HG03196 (cell line): ENCODE data around the gene SLC28A3.

ENCODE experiments used
- ATAC-seq: cut with Tn5 transposase; IDR thresholded peaks from one replicate; pipeline ENCODE4 v1.9.1; 2021; ENCODE audit not compliant: unreplicated experiment

SLC28A3 gene

GRCh38 chr9:84300271-84300670 lies 40.3 kb downstream of the SLC28A3 start:
- no peak for ATAC-seq

- no peak for ATAC-seq
Measured at GRCh38 chr9:84297162-84297821, 43.3 kb downstream of the SLC28A3 start.

- peak; percentile 63 for ATAC-seq
Measured at GRCh38 chr9:84296146-84296843, 44.3 kb downstream of the SLC28A3 start.

GRCh38 chr9:84294241-84294950 lies 46.2 kb downstream of the SLC28A3 start:
- no peak for ATAC-seq

GRCh38 chr9:84293001-84293798 lies 47.4 kb downstream of the SLC28A3 start:
- ATAC-seq = peak; percentile 63

- no peak for ATAC-seq
Measured at GRCh38 chr9:84285381-84285780, 55.2 kb downstream of the SLC28A3 start.

GRCh38 chr9:84283946-84284345 lies 56.6 kb downstream of the SLC28A3 start:
- ATAC-seq = no peak

- no peak for ATAC-seq
Measured at GRCh38 chr9:84278130-84278529, 62.4 kb downstream of the SLC28A3 start.

GRCh38 chr9:84277646-84278045 lies 62.9 kb downstream of the SLC28A3 start:
- ATAC-seq = no peak

GRCh38 chr9:84276741-84277140 lies 63.8 kb downstream of the SLC28A3 start:
- no peak for ATAC-seq

GRCh38 chr9:84271921-84272556 lies 68.5 kb downstream of the SLC28A3 start:
- no peak for ATAC-seq

GRCh38 chr9:84271531-84271900 lies 69.0 kb downstream of the SLC28A3 start:
- ATAC-seq = no peak

GRCh38 chr9:84270847-84271530 lies 69.6 kb downstream of the SLC28A3 start:
- ATAC-seq = no peak

GRCh38 chr9:84266087-84266561 lies 74.4 kb downstream of the SLC28A3 start:
- no peak for ATAC-seq

GRCh38 chr9:84264307-84265029 lies 76.1 kb downstream of the SLC28A3 start:
- no peak for ATAC-seq

GRCh38 chr9:84261070-84261746 lies 79.3 kb downstream of the SLC28A3 start:
- peak; percentile 59 for ATAC-seq

GRCh38 chr9:84258371-84258770 lies 82.2 kb downstream of the SLC28A3 start:
- no peak for ATAC-seq

GRCh38 chr9:84255696-84256095 lies 84.9 kb downstream of the SLC28A3 start:
- no peak for ATAC-seq

GRCh38 chr9:84254972-84255371 lies 85.6 kb downstream of the SLC28A3 start:
- ATAC-seq = no peak
